SK-N-MC (cell line): ENCODE data around the gene GIGYF2.

ENCODE experiments used
- EZH2 ChIP-seq: fragments of 200-600 bp; sonication (generic); IDR thresholded peaks from one replicate; pipeline ENCODE4 v1.6.1; 2017; ENCODE audit warnings: antibody characterized with exemption
- FOXP2 ChIP-seq: optimal IDR thresholded peaks from 2 replicates; pipeline ENCODE3; 2011; ENCODE audit warnings: mild to moderate bottlenecking, moderate library complexity; ENCODE audit not compliant: insufficient read depth; ENCODE audit errors: extremely low read length, control extremely low read depth
- POLR2AphosphoS5 ChIP-seq: IDR thresholded peaks from 2 replicates; pipeline ENCODE4 v1.6.1; 2012; ENCODE audit warnings: mild to moderate bottlenecking, low read depth, low read length, borderline replicate concordance

DNA sequence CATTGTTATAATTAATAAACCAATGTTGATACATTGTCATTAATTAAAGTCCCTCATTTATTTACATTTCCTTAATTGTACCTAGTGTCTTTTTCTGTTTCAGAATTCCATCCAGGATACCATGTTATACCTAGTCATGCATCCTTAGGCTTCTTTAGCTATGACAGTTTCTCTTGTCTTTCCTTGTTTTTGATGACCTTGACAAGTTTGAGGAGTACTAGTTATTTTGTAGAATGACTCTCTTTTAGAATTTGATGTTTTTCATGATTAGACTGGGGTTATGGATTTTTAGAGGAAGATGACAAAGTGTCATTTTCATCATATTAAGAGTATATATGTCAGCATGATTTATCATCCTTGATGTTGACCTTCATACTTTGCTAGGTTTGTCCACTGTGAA is 16.4 kb downstream of the GIGYF2 start:
- no peak for TF ChIP-seq EZH2
- TF ChIP-seq POLR2AphosphoS5, result no peak
- TF ChIP-seq FOXP2, result no peak
